Neural progenitor cell (in vitro differentiated cells): ENCODE measurements around the gene SLC4A8. TPM values are rescaled to one million over a fixed set of nuclear protein-coding genes. Genes with fewer than 3 reads are reported as not detected.
A peak's percentile ranks its signal among the peaks of the same experiment; 100 is the strongest.

Experiments used
- DNase-seq: peaks from one replicate; pipeline ENCODE4 v3.0.0-alpha.2; 2016; ENCODE audit warnings: low spot score
- H2AFZ ChIP-seq: fragments of 200-600 bp; sonication (generic); replicated peaks from 2 replicates; pipeline ENCODE4 v1.6.1; 2016; ENCODE audit warnings: antibody characterized with exemption
- H3F3A ChIP-seq: fragments of 200-600 bp; sonication (generic); 2 replicates; pipeline ENCODE4 v1.6.1; 2016; ENCODE audit warnings: antibody characterized with exemption, low read depth
- H3K27ac ChIP-seq: fragments of 200-600 bp; sonication (generic); 2 replicates; pipeline ENCODE4 v1.5.1; 2016; ENCODE audit warnings: mild to moderate bottlenecking
- H3K27me3 ChIP-seq: fragments of 200-600 bp; sonication (generic); 2 replicates; pipeline ENCODE4 v1.6.1; 2016; ENCODE audit warnings: mild to moderate bottlenecking, moderate library complexity
- H3K36me3 ChIP-seq: fragments of 200-600 bp; sonication (generic); 2 replicates; pipeline ENCODE4 v1.5.1; 2016
- H3K4me1 ChIP-seq: fragments of 200-600 bp; sonication (generic); 2 replicates; pipeline ENCODE4 v1.6.1; 2016; ENCODE audit warnings: mixed run types
- H3K4me2 ChIP-seq: fragments of 200-600 bp; sonication (generic); 2 replicates; pipeline ENCODE4 v1.6.1; 2016
- H3K4me3 ChIP-seq: fragments of 200-600 bp; sonication (generic); 2 replicates; pipeline ENCODE4 v1.5.1; 2016
- H3K79me2 ChIP-seq: fragments of 200-600 bp; sonication (generic); 2 replicates; pipeline ENCODE4 v1.6.1; 2016; ENCODE audit warnings: low read depth
- H3K9ac ChIP-seq: fragments of 200-600 bp; sonication (generic); 2 replicates; pipeline ENCODE4 v1.6.1; 2016
- H3K9me3 ChIP-seq: fragments of 200-600 bp; sonication (generic); 2 replicates; pipeline ENCODE4 v1.5.1; 2016; ENCODE audit warnings: low read depth
- H4K20me1 ChIP-seq: fragments of 200-600 bp; sonication (generic); 2 replicates; pipeline ENCODE4 v1.6.1; 2016; ENCODE audit warnings: low read depth
- H3K27ac Mint-ChIP-seq: 3 replicates; pipeline ENCODE4 v1.8.0; 2021; ENCODE audit warnings: mixed read lengths
- H3K27me3 Mint-ChIP-seq: 2 replicates; pipeline ENCODE4 v1.8.0; 2022; ENCODE audit warnings: low read depth, mild to moderate bottlenecking, inconsistent platforms, moderate library complexity, mixed read lengths; ENCODE audit not compliant: insufficient read depth
- H3K36me3 Mint-ChIP-seq: 3 replicates; pipeline ENCODE4 v1.8.0; 2021; ENCODE audit warnings: mixed read lengths
- H3K4me1 Mint-ChIP-seq: 3 replicates; pipeline ENCODE4 v1.8.0; 2021; ENCODE audit warnings: mixed read lengths
- H3K4me3 Mint-ChIP-seq: 3 replicates; pipeline ENCODE4 v1.8.0; 2021; ENCODE audit warnings: mild to moderate bottlenecking, moderate library complexity, mixed read lengths
- H3K9me3 Mint-ChIP-seq: 3 replicates; pipeline ENCODE4 v1.8.0; 2020; ENCODE audit warnings: mixed read lengths
- EZH2 ChIP-seq: fragments of 200-600 bp; sonication (generic); IDR thresholded peaks from 2 replicates; pipeline ENCODE4 v1.6.1; 2017; ENCODE audit warnings: antibody characterized with exemption, mild to moderate bottlenecking, moderate library complexity
- EZH2phosphoT487 ChIP-seq: fragments of 200-600 bp; sonication (generic); IDR thresholded peaks from 2 replicates; pipeline ENCODE4 v1.6.1; 2017; ENCODE audit warnings: antibody characterized with exemption
- total RNA-seq: library from RNA; depleted of rRNA; stranded (reverse); fragments of >200 nt; gene quantifications from 2 replicates; pipeline ENCODE4 v1.2.3, GENCODE V29; 2015; ENCODE audit warnings: low replicate concordance
- TF ChIP-seq, protein P1 (sequence below): fragments of 200-600 bp; sonication (generic); IDR thresholded peaks from 2 replicates; pipeline ENCODE4 v1.5.1; 2017; ENCODE audit warnings: antibody characterized with exemption, mild to moderate bottlenecking

Gene SLC4A8
- total RNA-seq, 1 donor from 2014 or later = 10.1 TPM

DNA sequence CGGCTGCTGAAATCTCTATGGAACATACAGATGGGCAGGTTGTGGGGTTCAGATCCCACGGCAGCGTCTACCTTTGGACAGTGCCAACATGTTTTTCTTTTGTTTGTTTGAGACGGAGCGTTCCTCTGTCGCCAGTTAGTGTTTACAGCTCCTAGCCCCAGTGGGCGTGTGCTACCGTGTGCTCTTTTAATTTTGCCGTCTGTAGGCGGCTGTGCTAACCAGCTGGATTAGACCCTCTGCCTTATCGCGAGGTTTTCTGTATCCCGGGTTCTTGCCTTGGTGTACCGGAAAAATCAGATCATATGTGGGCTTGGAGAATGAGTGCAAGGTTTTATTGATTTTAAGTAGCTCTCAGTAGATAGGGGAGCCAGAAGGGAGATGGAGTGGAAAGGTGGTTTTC is 23.6 kb upstream of the SLC4A8 start:
- Histone ChIP-seq H3K4me1 (no peaks in the 10 kb centered on the region), H3K9ac (no peak overlapping the region), H3K4me2 (no peak overlapping the region), H2AFZ (no peak overlapping the region), H4K20me1 (no peaks in the 10 kb centered on the region), H3K36me3 (no peaks in the 10 kb centered on the region), H3K9me3 (no peaks in the 10 kb centered on the region), H3K79me2 (no peaks in the 10 kb centered on the region), H3F3A (no peaks in the 10 kb centered on the region), H3K27ac (no peak overlapping the region), H3K4me3 (no peak overlapping the region), H3K27me3 (no peaks in the 10 kb centered on the region)
- H3K4me3 Mint-ChIP-seq = no peak overlapping the region
- peaks cover 8% of the 10 kb centered on the region for H3K27me3 Mint-ChIP-seq
- H3K27ac Mint-ChIP-seq = no peak overlapping the region
- TF ChIP-seq EZH2 = no peak
- TF ChIP-seq EZH2phosphoT487 = no peak
- TF ChIP-seq, protein P1, sequence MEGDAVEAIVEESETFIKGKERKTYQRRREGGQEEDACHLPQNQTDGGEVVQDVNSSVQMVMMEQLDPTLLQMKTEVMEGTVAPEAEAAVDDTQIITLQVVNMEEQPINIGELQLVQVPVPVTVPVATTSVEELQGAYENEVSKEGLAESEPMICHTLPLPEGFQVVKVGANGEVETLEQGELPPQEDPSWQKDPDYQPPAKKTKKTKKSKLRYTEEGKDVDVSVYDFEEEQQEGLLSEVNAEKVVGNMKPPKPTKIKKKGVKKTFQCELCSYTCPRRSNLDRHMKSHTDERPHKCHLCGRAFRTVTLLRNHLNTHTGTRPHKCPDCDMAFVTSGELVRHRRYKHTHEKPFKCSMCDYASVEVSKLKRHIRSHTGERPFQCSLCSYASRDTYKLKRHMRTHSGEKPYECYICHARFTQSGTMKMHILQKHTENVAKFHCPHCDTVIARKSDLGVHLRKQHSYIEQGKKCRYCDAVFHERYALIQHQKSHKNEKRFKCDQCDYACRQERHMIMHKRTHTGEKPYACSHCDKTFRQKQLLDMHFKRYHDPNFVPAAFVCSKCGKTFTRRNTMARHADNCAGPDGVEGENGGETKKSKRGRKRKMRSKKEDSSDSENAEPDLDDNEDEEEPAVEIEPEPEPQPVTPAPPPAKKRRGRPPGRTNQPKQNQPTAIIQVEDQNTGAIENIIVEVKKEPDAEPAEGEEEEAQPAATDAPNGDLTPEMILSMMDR = no peak
- H3K4me1 Mint-ChIP-seq = no peaks in the 10 kb centered on the region
- H3K9me3 Mint-ChIP-seq = no peaks in the 10 kb centered on the region
- no peak for DNase-seq
- H3K36me3 Mint-ChIP-seq = no peaks in the 10 kb centered on the region

DNA sequence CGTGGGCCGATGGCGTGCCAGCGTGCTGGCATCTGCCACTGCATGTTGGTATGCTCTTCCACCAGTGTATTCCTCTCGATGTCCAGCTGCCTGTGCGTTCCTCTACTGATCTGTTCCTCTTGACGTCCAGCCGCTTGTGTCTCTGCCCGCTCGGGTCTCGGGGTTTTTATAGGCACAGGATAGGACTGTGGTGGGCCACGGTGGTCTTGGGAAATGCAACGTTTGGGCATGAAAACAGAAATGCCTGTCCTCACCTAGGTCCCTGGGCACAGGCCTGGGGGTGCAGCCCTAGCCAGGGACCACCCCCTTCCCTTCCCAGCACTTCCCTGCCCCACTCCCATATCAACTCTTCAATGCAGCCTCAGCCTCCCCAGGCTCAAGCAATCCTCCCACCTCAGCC is 23.1 kb upstream of the SLC4A8 start:
- Histone ChIP-seq H3K9ac (no peak overlapping the region), H3K27ac (no peak overlapping the region), H3F3A (no peaks in the 10 kb centered on the region), H2AFZ (no peak overlapping the region), H3K36me3 (no peaks in the 10 kb centered on the region), H3K4me1 (no peaks in the 10 kb centered on the region), H3K27me3 (no peaks in the 10 kb centered on the region), H3K79me2 (no peaks in the 10 kb centered on the region), H4K20me1 (no peaks in the 10 kb centered on the region), H3K4me3 (no peak overlapping the region), H3K9me3 (no peaks in the 10 kb centered on the region), H3K4me2 (no peak overlapping the region)
- Mint-ChIP-seq H3K4me1 (no peaks in the 10 kb centered on the region), H3K9me3 (no peaks in the 10 kb centered on the region), H3K27me3 (peaks cover 8% of the 10 kb centered on the region), H3K27ac (no peak overlapping the region), H3K36me3 (no peaks in the 10 kb centered on the region), H3K4me3 (peak overlapping the region; percentile 22)
- no peak for TF ChIP-seq EZH2phosphoT487
- DNase-seq = no peak

DNA sequence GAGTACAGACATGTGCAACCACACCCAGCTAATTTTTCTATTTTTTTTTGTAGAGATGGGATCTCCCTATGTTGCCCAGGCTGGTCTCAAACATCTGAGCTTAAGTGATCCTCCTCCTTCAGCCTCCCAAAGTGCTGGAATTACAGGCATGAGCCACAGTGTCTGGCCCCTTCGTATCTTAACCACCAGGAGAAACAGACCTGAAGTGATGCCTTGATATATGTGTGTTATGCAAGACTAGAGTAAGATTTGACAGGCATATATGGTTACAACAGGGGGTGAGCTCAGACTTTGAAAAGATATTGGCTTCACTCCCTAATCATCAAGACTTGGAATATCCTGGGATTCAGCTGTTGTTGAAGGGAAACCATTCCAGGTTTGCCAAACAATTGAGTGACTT is 22.7 kb upstream of the SLC4A8 start:
- H3K9me3 ChIP-seq = no peaks in the 10 kb centered on the region
- DNase-seq = no peak
- no peak for TF ChIP-seq EZH2phosphoT487
- no peak for TF ChIP-seq EZH2
- TF ChIP-seq, protein P1 = no peak

DNA sequence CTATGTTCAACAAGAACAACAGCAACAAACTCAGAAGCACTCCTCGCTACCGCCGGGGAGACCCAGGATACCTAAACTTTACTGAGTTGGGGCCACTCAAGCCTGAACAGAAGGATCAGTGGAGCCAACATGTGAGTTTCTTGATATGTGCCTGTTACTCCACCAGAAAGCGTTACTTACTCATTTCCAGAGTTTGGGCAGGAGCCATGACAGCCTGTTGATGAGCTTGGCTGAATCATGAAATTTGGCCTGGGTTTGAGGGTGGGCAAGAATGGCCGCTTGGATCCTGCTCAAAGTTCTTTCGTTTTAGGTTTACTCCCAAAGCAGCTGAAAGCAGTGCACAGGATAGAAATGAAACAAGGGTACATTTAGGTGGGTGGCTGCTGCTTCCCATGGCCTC is 21.5 kb upstream of the SLC4A8 start:
- no peak for DNase-seq
- Mint-ChIP-seq H3K4me1 (no peaks in the 10 kb centered on the region), H3K9me3 (no peaks in the 10 kb centered on the region), H3K27me3 (peaks cover 6% of the 10 kb centered on the region), H3K36me3 (no peaks in the 10 kb centered on the region), H3K27ac (no peak overlapping the region), H3K4me3 (no peak overlapping the region)
- no peak overlapping the region for H3K27ac ChIP-seq
- no peaks in the 10 kb centered on the region for H3K27me3 ChIP-seq
- H3K4me1 ChIP-seq = no peaks in the 10 kb centered on the region
- TF ChIP-seq EZH2 = no peak
- TF ChIP-seq, protein P1 = no peak
- no peak for TF ChIP-seq EZH2phosphoT487
- H3K36me3 ChIP-seq = no peaks in the 10 kb centered on the region
- H3K9ac ChIP-seq = no peak overlapping the region
- no peak overlapping the region for H3K4me3 ChIP-seq
- no peaks in the 10 kb centered on the region for H3K79me2 ChIP-seq
- no peak overlapping the region for H2AFZ ChIP-seq
- H3F3A ChIP-seq = no peaks in the 10 kb centered on the region
- H4K20me1 ChIP-seq = no peaks in the 10 kb centered on the region
- no peak overlapping the region for H3K4me2 ChIP-seq
- no peaks in the 10 kb centered on the region for H3K9me3 ChIP-seq

More for the DNA sequence above, 22.7 kb upstream of the SLC4A8 start:
- H3K27ac ChIP-seq = no peak overlapping the region
- no peak overlapping the region for H3K4me3 ChIP-seq
- no peak overlapping the region for H3K9ac ChIP-seq
- Mint-ChIP-seq H3K36me3 (no peaks in the 10 kb centered on the region), H3K4me1 (no peaks in the 10 kb centered on the region), H3K9me3 (no peaks in the 10 kb centered on the region), H3K27ac (no peak overlapping the region), H3K27me3 (peaks cover 8% of the 10 kb centered on the region), H3K4me3 (no peak overlapping the region)
- H4K20me1 ChIP-seq = no peaks in the 10 kb centered on the region
- H3F3A ChIP-seq = no peaks in the 10 kb centered on the region
- H3K36me3 ChIP-seq = no peaks in the 10 kb centered on the region
- H3K27me3 ChIP-seq = no peaks in the 10 kb centered on the region
- no peaks in the 10 kb centered on the region for H3K79me2 ChIP-seq
- no peaks in the 10 kb centered on the region for H3K4me1 ChIP-seq
- H3K4me2 ChIP-seq = no peak overlapping the region
- no peak overlapping the region for H2AFZ ChIP-seq
